Measurements from ENCODE around the gene PID1. TPM values are rescaled to one million over a fixed set of nuclear protein-coding genes. Genes with fewer than 3 reads are reported as not detected.
"Not testable (repeated sequence)": the region's sequence is repeated elsewhere in the genome, so short reads cannot be mapped to it uniquely, and the experiment has no call there.

The PID1 gene
- total and polyA plus RNA-seq, 4 donors, result 13.3 to 52.0 (median 45.7) TPM

DNA sequence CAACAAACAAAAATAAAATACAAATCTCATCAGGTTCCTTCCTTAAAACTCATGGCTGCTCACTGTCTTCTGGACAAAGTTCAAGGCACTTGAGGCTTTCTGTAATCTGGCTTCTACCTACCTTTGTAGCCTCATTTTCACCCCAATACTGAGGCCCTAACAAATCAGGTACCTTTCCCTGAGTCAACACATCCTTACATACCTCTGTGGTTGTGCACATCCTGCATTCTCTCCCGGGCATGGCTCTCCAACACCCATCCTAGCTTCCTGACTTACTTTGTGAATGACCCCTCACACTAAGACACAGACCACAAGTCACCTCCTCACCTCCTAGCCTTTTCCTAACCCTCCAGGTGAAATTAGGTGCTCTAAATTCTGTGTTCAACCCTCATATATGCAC, 190.9 kb downstream of the PID1 start:
- no peaks in the 10 kb centered on the region for H3K27me3 ChIP-seq (ENCODE audit: control insufficient read depth in 4 of 4, insufficient read depth in 4 of 4, low read length in 3 of 4)
- no peak for TF ChIP-seq RAD21 (IDR thresholded peaks at IDR 0.05)
- TF ChIP-seq RXRA (IDR thresholded peaks at IDR 0.05), result no peak
- TF ChIP-seq ZBTB33 (IDR thresholded peaks at IDR 0.05), result no peak
- no peak for TF ChIP-seq REST (IDR thresholded peaks at IDR 0.05)
- no peak for TF ChIP-seq FOXA2 (IDR thresholded peaks at IDR 0.05)
- TF ChIP-seq, protein P1, sequence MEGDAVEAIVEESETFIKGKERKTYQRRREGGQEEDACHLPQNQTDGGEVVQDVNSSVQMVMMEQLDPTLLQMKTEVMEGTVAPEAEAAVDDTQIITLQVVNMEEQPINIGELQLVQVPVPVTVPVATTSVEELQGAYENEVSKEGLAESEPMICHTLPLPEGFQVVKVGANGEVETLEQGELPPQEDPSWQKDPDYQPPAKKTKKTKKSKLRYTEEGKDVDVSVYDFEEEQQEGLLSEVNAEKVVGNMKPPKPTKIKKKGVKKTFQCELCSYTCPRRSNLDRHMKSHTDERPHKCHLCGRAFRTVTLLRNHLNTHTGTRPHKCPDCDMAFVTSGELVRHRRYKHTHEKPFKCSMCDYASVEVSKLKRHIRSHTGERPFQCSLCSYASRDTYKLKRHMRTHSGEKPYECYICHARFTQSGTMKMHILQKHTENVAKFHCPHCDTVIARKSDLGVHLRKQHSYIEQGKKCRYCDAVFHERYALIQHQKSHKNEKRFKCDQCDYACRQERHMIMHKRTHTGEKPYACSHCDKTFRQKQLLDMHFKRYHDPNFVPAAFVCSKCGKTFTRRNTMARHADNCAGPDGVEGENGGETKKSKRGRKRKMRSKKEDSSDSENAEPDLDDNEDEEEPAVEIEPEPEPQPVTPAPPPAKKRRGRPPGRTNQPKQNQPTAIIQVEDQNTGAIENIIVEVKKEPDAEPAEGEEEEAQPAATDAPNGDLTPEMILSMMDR (IDR thresholded peaks at IDR 0.05; ENCODE audit: low read depth, low read length, missing input control), result no peak
- no peak for TF ChIP-seq EGR1 (IDR thresholded peaks at IDR 0.05; ENCODE audit: low read depth in 2 of 2)
- TF ChIP-seq GABPA (IDR thresholded peaks at IDR 0.05 in 1 of 2, conservative IDR thresholded peaks at IDR 0.05 in 1 of 2), result no peak
- TF ChIP-seq JUND (IDR thresholded peaks at IDR 0.05), result no peak
- no peak for TF ChIP-seq MAX (IDR thresholded peaks at IDR 0.05)
- TF ChIP-seq YY1 (IDR thresholded peaks at IDR 0.05), result no peak
- TF ChIP-seq TAF1 (conservative IDR thresholded peaks at IDR 0.05), result no peak
- TF ChIP-seq SP1 (IDR thresholded peaks at IDR 0.05), result no peak
- TF ChIP-seq NR2F2 (IDR thresholded peaks at IDR 0.05), result no peak
- TF ChIP-seq ATF3 (IDR thresholded peaks at IDR 0.05), result no peak
- no peak for TF ChIP-seq FOXA1 (IDR thresholded peaks at IDR 0.05)
- DNase-seq (ENCODE audit: low spot score), result no peak
- H3K36me3 ChIP-seq (ENCODE audit: control insufficient read depth in 4 of 4, insufficient read depth in 3 of 4, low read depth in 1 of 4, low read length in 3 of 4), result peaks cover 0 to 6% (median 5%) of the 10 kb centered on the region in 4 donors
- peaks cover 0 to 4% (median 2%) of the 10 kb centered on the region in 4 donors for H3K9me3 ChIP-seq (ENCODE audit: control insufficient read depth in 4 of 4, low read length in 3 of 4)
- no peak overlapping the region for H3K9ac ChIP-seq (ENCODE audit: low read depth in 1 of 2, low read length in 2 of 2)
- H3K4me3 ChIP-seq (ENCODE audit: low read depth in 1 of 3, low read length in 3 of 3), result no peak overlapping the region
- no peak overlapping the region for H3K27ac ChIP-seq (ENCODE audit: low read depth in 1 of 2, low read length in 2 of 2)
- H3K4me1 ChIP-seq (ENCODE audit: control insufficient read depth in 4 of 4, insufficient read depth in 4 of 4, low read length in 3 of 4), result peaks cover 0 to 2% (median 0%) of the 10 kb centered on the region in 4 donors
- 89% methylated on average over 1 of the region's 1 CpG for WGBS

DNA sequence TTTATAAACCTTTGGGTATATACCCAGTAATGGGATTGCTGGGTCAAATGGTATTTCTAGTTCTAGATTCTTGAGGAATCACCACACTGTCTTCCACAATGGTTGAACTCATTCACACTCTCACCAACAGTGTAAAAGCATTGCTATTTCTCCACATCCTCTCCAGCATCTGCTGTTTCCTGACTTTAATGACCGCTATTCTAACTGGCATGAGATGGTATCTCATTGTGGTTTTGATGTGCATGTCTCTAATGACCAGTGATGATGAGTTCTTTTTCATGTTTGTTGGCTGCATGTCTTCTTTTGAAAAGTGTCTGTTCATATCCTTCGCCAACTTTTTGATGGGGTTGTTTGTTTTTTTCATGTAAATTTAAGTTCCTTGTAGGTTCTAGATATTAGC, 194.2 kb downstream of the PID1 start:
- H3K9me3 ChIP-seq (ENCODE audit: control insufficient read depth in 4 of 4, low read length in 3 of 4); H3K36me3 ChIP-seq (ENCODE audit: control insufficient read depth in 4 of 4, insufficient read depth in 3 of 4, low read depth in 1 of 4, low read length in 3 of 4); H3K27me3 ChIP-seq (ENCODE audit: control insufficient read depth in 4 of 4, insufficient read depth in 4 of 4, low read length in 3 of 4); DNase-seq (ENCODE audit: low spot score); H3K4me3 ChIP-seq (ENCODE audit: low read depth in 1 of 3, low read length in 3 of 3); H3K9ac ChIP-seq (ENCODE audit: low read depth in 1 of 2, low read length in 2 of 2); H3K4me1 ChIP-seq (ENCODE audit: control insufficient read depth in 4 of 4, insufficient read depth in 4 of 4, low read length in 3 of 4); H3K27ac ChIP-seq (ENCODE audit: low read depth in 1 of 2, low read length in 2 of 2): not testable (repeated sequence)
- WGBS, result 93% methylated on average over 2 of the region's 2 CpGs
